HCT116 (cell line): ENCODE data around the gene PTX4.

ENCODE experiments used
- EZH2 ChIP-seq: fragments of 200-600 bp; sonication (generic); IDR thresholded peaks from 2 replicates; pipeline ENCODE4 v1.6.1; 2017; ENCODE audit warnings: antibody characterized with exemption, mixed run types
- SIN3A ChIP-seq: IDR thresholded peaks from 2 replicates; pipeline ENCODE4 v1.6.1; 2012; ENCODE audit warnings: low read depth
- ZNF274 ChIP-seq: fragments of 200-500 bp; sonication (Bioruptor generic); IDR thresholded peaks from 2 replicates; pipeline ENCODE4 v1.6.1; 2014; ENCODE audit warnings: mild to moderate bottlenecking, low read depth, low read length, inconsistent platforms

- no peak for TF ChIP-seq SIN3A
- no peak for TF ChIP-seq EZH2
- no peak for TF ChIP-seq ZNF274
Observed at GRCh38 chr16:1444730-1445517, 43.8 kb downstream of the PTX4 start.
